Measurements from ENCODE around the gene MAP3K1. TPM values are rescaled to one million over a fixed set of nuclear protein-coding genes. Genes with fewer than 3 reads are reported as not detected.

Gene MAP3K1
- total RNA-seq (10 to 100 TPM; 12.2 to 26.1 (median 16.8) TPM), polyA plus RNA-seq (10 to 100 TPM in 1 of 3 donors, 1 to 10 TPM in 2; 4.9 to 10.3 (median 6.0) TPM)
- long read RNA-seq, donor 1, full-length matches to known transcripts, result 1 of 13 reads
- long read RNA-seq, donor 1, partial matches to known transcripts, result 12 of 13 reads
- long read RNA-seq, donor 1, other reads (novel, unspliced or antisense), result 0 of 13 reads
- long read RNA-seq, donor 2, full-length matches to known transcripts, result 2 of 2 reads
- long read RNA-seq, donor 2, partial matches to known transcripts, result 0 of 2 reads
- long read RNA-seq, donor 2, other reads (novel, unspliced or antisense), result 0 of 2 reads
- long read RNA-seq, donor 3, result 0 reads
- long read RNA-seq, donor 4, result 0 reads
- long read RNA-seq, donor 5, full-length matches to known transcripts, result 2 of 6 reads
- long read RNA-seq, donor 5, partial matches to known transcripts, result 2 of 6 reads
- long read RNA-seq, donor 5, other reads (novel, unspliced or antisense), result 2 of 6 reads
- long read RNA-seq, donor 6, result 0 reads
- long read RNA-seq, donor 7, result 0 reads
- long read RNA-seq, donor 8, full-length matches to known transcripts, result 2 of 8 reads
- long read RNA-seq, donor 8, partial matches to known transcripts, result 6 of 8 reads
- long read RNA-seq, donor 8, other reads (novel, unspliced or antisense), result 0 of 8 reads
- long read RNA-seq, donor 9, result 0 reads
- long read RNA-seq, donor 10, result 0 reads

DNA sequence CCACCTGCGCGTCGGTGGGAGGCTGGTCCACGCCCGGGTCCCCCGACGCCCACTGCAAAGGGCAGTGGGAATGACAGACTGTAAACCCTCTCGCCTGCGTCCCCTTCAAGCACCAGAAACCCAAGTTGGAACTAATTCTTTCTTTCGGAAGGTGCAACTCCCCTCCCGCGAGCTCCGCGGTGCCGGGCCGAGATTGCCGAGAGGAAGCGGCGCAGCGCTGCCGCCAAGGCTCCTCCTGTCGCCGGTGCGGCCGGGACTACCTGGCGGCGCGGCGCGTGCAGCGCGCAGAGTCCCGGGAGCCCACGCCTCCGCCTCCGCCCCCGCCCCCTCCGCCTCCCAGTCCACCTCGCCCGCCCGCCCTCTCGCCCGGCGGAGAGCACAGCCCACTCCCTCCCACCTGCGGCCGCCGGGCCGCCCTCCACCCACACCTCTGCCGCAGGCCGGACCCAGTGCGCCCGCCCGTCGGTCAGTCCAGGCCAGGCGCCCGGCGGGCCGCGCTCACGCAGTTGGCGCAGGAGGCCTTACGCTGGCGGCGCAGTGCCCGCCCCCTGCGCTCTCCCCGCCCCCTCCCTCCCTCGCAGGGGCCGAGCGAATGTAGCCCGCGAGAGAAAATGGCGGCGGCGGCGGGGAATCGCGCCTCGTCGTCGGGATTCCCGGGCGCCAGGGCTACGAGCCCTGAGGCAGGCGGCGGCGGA, at the start of gene MAP3K1:
Gene MAP3K1 (plus strand): TSS at position 587 of the 695 bp plus-strand sequence. CDS start 25 bp downstream, at position 612.
- Histone ChIP-seq H3K9me3 (replicated peaks in 1 of 3) (no peaks in the 10 kb centered on the region), H3K27me3 (no peaks in the 10 kb centered on the region), H3K36me3 (replicated peaks in 1 of 2) (no peaks in the 10 kb centered on the region), H3K27ac (peak within 1 kb of the TSS; percentile 61 to 99 (median 94)), H3K4me1 (replicated peaks in 1 of 2) (peaks cover 23 to 30% of the 10 kb centered on the region in 2 donors), H3K4me3 (peak within 1 kb of the TSS; percentile 81 to 98 (median 93))
- TF ChIP-seq, protein P1, sequence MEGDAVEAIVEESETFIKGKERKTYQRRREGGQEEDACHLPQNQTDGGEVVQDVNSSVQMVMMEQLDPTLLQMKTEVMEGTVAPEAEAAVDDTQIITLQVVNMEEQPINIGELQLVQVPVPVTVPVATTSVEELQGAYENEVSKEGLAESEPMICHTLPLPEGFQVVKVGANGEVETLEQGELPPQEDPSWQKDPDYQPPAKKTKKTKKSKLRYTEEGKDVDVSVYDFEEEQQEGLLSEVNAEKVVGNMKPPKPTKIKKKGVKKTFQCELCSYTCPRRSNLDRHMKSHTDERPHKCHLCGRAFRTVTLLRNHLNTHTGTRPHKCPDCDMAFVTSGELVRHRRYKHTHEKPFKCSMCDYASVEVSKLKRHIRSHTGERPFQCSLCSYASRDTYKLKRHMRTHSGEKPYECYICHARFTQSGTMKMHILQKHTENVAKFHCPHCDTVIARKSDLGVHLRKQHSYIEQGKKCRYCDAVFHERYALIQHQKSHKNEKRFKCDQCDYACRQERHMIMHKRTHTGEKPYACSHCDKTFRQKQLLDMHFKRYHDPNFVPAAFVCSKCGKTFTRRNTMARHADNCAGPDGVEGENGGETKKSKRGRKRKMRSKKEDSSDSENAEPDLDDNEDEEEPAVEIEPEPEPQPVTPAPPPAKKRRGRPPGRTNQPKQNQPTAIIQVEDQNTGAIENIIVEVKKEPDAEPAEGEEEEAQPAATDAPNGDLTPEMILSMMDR (IDR thresholded peaks at IDR 0.05), result peak in 1 of 6 experiments; percentile 5
- TF ChIP-seq POLR2A (IDR thresholded peaks at IDR 0.05), result peak; percentile 56 to 70
- intact Hi-C loops (cut with DNase I), result no loop called here
- WGBS, 4 donors, result 0 to 1% (median 0%) methylated on average over 9 to 87 of the region's 87 CpGs; no CpG with 5 or more reads in 1 of the 4 donors
- DNase-seq, result peak; percentile 79 to 86 (median 84)

DNA sequence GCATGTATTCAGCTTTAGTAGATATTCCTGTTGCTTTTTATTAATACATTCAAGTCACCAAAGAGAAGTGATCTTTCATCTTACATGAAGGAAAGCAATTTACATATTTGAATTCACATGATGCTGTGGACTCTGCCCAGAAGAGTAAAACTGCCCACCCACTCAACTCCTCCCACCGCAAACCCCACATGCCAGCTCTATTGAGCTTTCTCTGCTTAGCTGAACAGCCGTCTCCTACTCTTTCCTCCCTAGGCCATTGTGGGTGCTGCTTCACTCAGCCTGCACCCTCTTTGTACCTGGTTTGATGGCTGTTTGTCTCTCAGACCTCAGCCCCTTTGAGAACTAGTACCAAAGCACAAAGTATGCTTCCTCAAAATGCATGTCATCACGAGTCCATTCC, 48.4 kb upstream of the MAP3K1 start:
- Histone ChIP-seq H3K36me3 (replicated peaks in 1 of 2) (no peaks in the 10 kb centered on the region), H3K4me3 (no peak overlapping the region), H3K9me3 (replicated peaks in 1 of 3) (no peaks in the 10 kb centered on the region), H3K27me3 (no peaks in the 10 kb centered on the region), H3K4me1 (replicated peaks in 1 of 2) (peaks cover 0 to 11% of the 10 kb centered on the region in 2 donors), H3K27ac (no peak overlapping the region)
- intact Hi-C loops (cut with DNase I), result no loop called here
- no peak for DNase-seq
- TF ChIP-seq, protein P1 (IDR thresholded peaks at IDR 0.05), result no peak
- TF ChIP-seq POLR2A (IDR thresholded peaks at IDR 0.05), result no peak
- WGBS, 4 donors, result 84 to 91% (median 86%) methylated on average over 3 of the region's 3 CpGs

DNA sequence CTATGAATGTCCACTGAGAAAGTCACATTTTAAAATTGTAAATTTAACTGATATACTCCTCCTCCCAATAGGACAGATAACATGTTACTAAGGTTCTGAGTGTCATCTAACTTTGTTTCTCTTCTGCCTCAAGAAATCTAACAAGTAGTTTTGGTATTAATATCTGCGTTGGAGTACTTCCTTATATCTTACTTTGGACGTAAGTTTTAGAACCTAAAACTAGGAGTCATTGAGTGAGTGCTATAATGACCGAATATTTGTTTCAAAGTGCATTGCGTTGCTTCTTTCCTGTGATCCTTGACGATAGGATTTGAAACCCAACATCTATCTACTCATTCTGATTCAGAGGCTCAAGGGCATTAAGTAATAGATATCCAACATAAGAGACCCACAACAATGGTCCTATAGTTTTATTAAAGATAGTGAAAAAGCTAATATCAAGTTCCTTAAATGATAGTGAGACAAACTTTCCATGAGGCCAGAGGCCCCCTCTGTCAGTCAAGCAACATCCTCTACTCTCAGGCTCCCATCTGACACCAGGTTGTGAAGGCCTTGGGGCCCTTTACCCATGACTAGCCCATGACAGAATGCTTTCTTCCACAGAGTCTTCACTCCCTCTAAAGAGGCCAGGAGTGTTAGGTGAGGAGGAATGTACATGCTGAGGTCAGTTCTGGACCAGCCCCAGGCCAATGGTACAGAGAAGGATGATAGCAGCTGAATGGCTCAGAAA, 45.3 kb upstream of the MAP3K1 start:
- no peaks in the 10 kb centered on the region for H3K9me3 ChIP-seq (replicated peaks in 1 of 3)
- no peak for TF ChIP-seq POLR2A (IDR thresholded peaks at IDR 0.05)
- TF ChIP-seq, protein P1 (IDR thresholded peaks at IDR 0.05), result no peak
- H3K36me3 ChIP-seq (replicated peaks in 1 of 2), result no peaks in the 10 kb centered on the region
- H3K4me3 ChIP-seq, result no peak overlapping the region
- no peak overlapping the region for H3K27ac ChIP-seq
- DNase-seq, result no peak
- 85 to 91% (median 88%) methylated on average over 5 of the region's 5 CpGs for WGBS, 4 donors
- intact Hi-C loops (cut with DNase I), result no loop called here
- no peaks in the 10 kb centered on the region for H3K27me3 ChIP-seq
- no peaks in the 10 kb centered on the region for H3K4me1 ChIP-seq (replicated peaks in 1 of 2)

Data from adrenal gland (tissue), 19 donors.